Thoracic aorta (tissue), 2 donors: Measurements from ENCODE around the gene KDSR. TPM values are rescaled to one million over a fixed set of nuclear protein-coding genes. Genes with fewer than 3 reads are reported as not detected.

Experiments used
- ATAC-seq: fragments of 150-250 bp; one replicate; pipeline ENCODE4 v1.8.0; 2017; ENCODE audit warnings: low read depth; ENCODE audit not compliant: insufficient number of reproducible peaks, low FRiP score
- DNase-seq: peaks from one replicate; pipeline ENCODE4 v3.0.0-alpha.2; 2020; ENCODE audit warnings: low spot score
- H3K27ac ChIP-seq, 2 donors: fragments of 200-600 bp; sonication (generic); 1 replicate in 1 of 2; 2 replicates in 1 of 2; pipeline ENCODE4 v1.5.1; 2016; ENCODE audit warnings: mild to moderate bottlenecking in 2 of 2, moderate library complexity in 2 of 2
- H3K27me3 ChIP-seq: fragments of 200-600 bp; sonication (generic); replicated peaks from 2 replicates; pipeline ENCODE4 v1.6.0; 2016; ENCODE audit warnings: mild to moderate bottlenecking; ENCODE audit not compliant: insufficient read depth
- H3K36me3 ChIP-seq: fragments of 200-600 bp; sonication (generic); one replicate; pipeline ENCODE4 v1.5.1; 2016
- H3K4me1 ChIP-seq, 2 donors: fragments of 200-600 bp; sonication (generic); 1 replicate in 1 of 2; 2 replicates in 1 of 2; pipeline versions ENCODE4 v1.5.1 to v1.6.0; 2016; ENCODE audit warnings: low read depth in 2 of 2, mild to moderate bottlenecking in 1 of 2; ENCODE audit not compliant: control insufficient read depth in 1 of 2
- H3K4me3 ChIP-seq: fragments of 200-600 bp; sonication (generic); 2 replicates; pipeline ENCODE4 v1.5.1; 2016; ENCODE audit warnings: mild to moderate bottlenecking
- H3K9me3 ChIP-seq: fragments of 200-600 bp; sonication (generic); 2 replicates; pipeline ENCODE4 v1.5.1; 2016
- total RNA-seq, 2 donors: library from RNA; depleted of rRNA; stranded (reverse); fragments of >200 nt; gene quantifications; one replicate each; pipeline versions ENCODE4 v1.1.0 to v1.2.3, GENCODE V29; 2016
- TF ChIP-seq, protein P1 (sequence below): fragments of 200-600 bp; sonication (generic); IDR thresholded peaks from one replicate; pipeline ENCODE4 v1.5.1; 2019; ENCODE audit warnings: antibody characterized with exemption

Gene KDSR
- total RNA-seq, 2 donors from 2014 or later, result 46.2 to 72.4 TPM

DNA sequence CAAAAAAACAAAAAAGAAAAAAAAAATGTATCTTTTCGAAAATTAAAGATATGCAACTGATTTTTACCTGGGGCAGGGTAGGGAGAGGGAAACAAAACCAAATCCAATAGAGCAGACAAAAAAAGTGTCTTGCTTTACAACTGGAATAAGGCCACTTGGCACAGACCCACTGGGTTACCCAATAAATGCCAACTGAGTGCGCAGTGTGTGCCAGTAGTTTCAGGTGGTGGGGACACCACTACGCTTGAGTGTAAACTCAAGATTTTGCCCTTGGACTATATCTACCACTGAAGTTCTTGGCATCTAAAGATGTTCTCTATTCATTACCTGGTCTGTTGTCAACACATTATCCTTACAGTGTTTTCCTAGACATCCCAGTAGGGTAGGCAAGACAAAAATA lies 39.0 kb upstream of the KDSR start:
- peaks cover 0 to 7% of the 10 kb centered on the region in 2 donors for H3K4me1 ChIP-seq
- no peak for DNase-seq
- H3K27me3 ChIP-seq, result no peaks in the 10 kb centered on the region
- peaks cover 45% of the 10 kb centered on the region for H3K36me3 ChIP-seq
- H3K4me3 ChIP-seq, result no peak overlapping the region
- TF ChIP-seq, protein P1, sequence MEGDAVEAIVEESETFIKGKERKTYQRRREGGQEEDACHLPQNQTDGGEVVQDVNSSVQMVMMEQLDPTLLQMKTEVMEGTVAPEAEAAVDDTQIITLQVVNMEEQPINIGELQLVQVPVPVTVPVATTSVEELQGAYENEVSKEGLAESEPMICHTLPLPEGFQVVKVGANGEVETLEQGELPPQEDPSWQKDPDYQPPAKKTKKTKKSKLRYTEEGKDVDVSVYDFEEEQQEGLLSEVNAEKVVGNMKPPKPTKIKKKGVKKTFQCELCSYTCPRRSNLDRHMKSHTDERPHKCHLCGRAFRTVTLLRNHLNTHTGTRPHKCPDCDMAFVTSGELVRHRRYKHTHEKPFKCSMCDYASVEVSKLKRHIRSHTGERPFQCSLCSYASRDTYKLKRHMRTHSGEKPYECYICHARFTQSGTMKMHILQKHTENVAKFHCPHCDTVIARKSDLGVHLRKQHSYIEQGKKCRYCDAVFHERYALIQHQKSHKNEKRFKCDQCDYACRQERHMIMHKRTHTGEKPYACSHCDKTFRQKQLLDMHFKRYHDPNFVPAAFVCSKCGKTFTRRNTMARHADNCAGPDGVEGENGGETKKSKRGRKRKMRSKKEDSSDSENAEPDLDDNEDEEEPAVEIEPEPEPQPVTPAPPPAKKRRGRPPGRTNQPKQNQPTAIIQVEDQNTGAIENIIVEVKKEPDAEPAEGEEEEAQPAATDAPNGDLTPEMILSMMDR, result no peak
- ATAC-seq, result no peak
- no peak overlapping the region for H3K27ac ChIP-seq
- H3K9me3 ChIP-seq, result no peaks in the 10 kb centered on the region

DNA sequence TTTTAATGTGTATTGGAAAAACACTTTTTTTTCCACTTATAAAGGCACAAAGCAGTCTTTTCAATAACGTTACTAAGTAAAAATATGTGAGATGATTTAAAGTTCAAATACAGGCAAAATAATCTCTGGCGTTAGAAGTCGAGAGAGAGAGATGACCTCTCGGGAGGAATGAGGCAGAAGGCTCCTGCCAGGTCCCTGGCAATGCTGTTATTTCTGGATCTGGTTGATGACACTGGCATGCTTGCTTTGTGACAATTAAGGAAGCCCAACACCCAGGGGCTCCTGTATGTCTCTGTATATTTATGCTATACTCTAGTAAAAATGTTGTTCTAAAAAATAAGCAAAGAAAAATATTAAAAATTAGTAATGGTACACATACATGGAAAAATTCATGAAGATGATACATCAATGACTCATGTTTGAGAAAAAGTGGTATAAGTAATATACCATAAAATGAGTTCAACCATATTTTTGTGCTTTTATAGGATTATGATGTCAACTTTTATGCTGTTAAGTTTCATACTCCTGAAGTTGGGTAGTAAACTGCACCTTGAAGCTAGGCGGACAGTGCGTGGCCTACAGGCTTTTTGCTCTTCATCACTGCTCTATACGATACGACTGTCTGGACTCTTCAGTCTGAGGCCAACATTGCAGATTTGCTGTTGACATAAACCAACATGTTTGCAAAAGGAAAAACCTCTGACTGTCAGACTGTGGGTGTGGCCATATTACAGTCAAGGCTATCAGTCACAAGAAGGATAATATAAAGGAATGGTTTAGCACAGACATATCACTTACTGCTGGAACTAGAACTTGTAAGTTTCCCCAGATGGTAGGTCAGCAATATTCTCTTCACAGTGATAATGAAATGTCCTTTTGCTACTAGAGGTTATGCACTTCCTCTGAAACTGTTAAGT lies 35.5 kb upstream of the KDSR start:
- Histone ChIP-seq H3K4me1 (peaks cover 0 to 7% of the 10 kb centered on the region in 2 donors), H3K4me3 (no peak overlapping the region), H3K27me3 (no peaks in the 10 kb centered on the region), H3K36me3 (peaks cover 49% of the 10 kb centered on the region), H3K9me3 (no peaks in the 10 kb centered on the region), H3K27ac (no peak overlapping the region)
- ATAC-seq (no peak), DNase-seq (no peak)
- TF ChIP-seq, protein P1, result no peak

DNA sequence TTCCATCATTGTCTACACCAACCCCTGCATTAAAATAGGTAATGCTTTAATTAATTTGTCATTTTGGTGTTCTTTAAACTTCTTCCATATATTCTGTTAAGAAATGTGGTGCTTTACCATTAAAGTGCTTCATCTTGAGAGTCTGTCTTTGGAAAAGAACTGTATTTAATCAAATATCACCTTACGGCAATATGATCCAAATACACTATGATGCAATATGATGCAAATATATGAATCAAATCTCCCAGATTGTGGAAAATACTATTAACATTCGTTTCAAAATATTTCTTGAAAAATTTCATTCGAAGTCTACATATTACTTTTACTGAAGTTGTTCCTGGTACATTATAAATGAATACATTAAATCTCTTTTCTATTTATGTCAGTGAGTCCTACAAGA lies 32.3 kb upstream of the KDSR start:
- no peak for DNase-seq
- Histone ChIP-seq H3K4me1 (no peaks in the 10 kb centered on the region), H3K36me3 (peaks cover 68% of the 10 kb centered on the region), H3K9me3 (no peaks in the 10 kb centered on the region), H3K27ac (no peak overlapping the region), H3K27me3 (no peaks in the 10 kb centered on the region), H3K4me3 (no peak overlapping the region)
- ATAC-seq, result no peak
- TF ChIP-seq, protein P1, result no peak

DNA sequence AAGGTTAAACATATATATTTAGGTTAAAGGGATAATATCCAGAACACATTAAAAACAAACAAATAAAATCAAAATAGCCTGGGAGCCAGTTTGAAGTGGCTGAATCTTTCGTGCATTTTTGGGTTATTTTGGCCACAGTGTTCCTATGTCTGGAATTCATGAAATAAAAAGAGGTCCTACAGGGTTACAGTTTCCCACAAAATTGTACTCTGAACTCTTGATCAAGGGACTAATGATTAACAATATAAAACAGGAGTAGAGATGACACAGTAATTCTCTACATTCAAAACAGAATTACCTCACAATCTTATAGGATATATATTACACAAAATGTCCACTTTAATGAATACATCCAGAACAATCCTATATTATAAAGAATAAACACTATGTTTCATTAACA lies 30.3 kb upstream of the KDSR start:
- Histone ChIP-seq H3K4me1 (no peaks in the 10 kb centered on the region), H3K4me3 (no peak overlapping the region), H3K9me3 (no peaks in the 10 kb centered on the region), H3K36me3 (peaks cover 64% of the 10 kb centered on the region), H3K27me3 (no peaks in the 10 kb centered on the region), H3K27ac (no peak overlapping the region)
- DNase-seq (no peak), ATAC-seq (no peak)
- TF ChIP-seq, protein P1, result no peak

DNA sequence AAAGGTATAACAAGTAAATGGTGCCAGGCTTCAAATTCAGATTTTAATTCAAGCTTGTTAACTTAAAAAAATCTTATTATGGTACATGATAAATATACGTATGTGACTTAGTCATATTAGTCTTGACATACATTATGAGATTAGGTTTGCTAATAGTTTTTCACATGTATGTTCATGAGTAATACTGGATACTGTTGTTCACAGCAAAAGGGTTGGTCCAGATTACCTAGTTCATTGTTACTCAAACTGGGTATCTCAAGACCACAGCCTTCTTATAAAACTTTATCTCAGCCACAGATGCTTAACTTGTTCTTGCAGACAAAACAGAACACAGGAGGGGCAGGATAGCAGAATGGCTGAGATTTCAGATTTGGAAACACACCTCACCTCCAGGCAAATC lies 28.5 kb upstream of the KDSR start:
- Histone ChIP-seq H3K4me3 (no peak overlapping the region), H3K27me3 (no peaks in the 10 kb centered on the region), H3K27ac (no peak overlapping the region), H3K36me3 (peaks cover 60% of the 10 kb centered on the region), H3K9me3 (no peaks in the 10 kb centered on the region), H3K4me1 (no peaks in the 10 kb centered on the region)
- TF ChIP-seq, protein P1, result no peak
- ATAC-seq (no peak), DNase-seq (no peak)
